HEK293 (cell line): ENCODE results near the gene VAV2.

Experiments
- ZNF623 ChIP-seq: fragments of 450-650 bp; formaldehyde crosslinking; IDR thresholded peaks from 2 replicates; pipeline ENCODE4 v1.5.1; 2016; ENCODE audit warnings: missing biosample characterization, missing genetic modification characterization
- ZNF701 ChIP-seq: fragments of 450-650 bp; formaldehyde crosslinking; IDR thresholded peaks from 2 replicates; pipeline ENCODE4 v1.5.1; 2016; ENCODE audit warnings: missing biosample characterization, missing genetic modification characterization
- TF ChIP-seq, protein P1 (sequence below): fragments of 450-650 bp; formaldehyde crosslinking; IDR thresholded peaks from 2 replicates; pipeline ENCODE4 v1.5.1; 2017; ENCODE audit warnings: missing biosample characterization, missing genetic modification characterization

GRCh38 chr9:133715295-133715865 lies 276.7 kb downstream of the VAV2 start:
- no peak for TF ChIP-seq ZNF623
- no peak for TF ChIP-seq ZNF701 (tag by site-specific recombination)
- TF ChIP-seq, protein P1, sequence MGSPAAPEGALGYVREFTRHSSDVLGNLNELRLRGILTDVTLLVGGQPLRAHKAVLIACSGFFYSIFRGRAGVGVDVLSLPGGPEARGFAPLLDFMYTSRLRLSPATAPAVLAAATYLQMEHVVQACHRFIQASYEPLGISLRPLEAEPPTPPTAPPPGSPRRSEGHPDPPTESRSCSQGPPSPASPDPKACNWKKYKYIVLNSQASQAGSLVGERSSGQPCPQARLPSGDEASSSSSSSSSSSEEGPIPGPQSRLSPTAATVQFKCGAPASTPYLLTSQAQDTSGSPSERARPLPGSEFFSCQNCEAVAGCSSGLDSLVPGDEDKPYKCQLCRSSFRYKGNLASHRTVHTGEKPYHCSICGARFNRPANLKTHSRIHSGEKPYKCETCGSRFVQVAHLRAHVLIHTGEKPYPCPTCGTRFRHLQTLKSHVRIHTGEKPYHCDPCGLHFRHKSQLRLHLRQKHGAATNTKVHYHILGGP: no peak
